A549 (cell line): ENCODE results near the gene AKAP11.

Source experiments
- CTCF ChIP-seq: fragments of >200 bp; sonication (Bioruptor Twin); formaldehyde crosslinking; IDR thresholded peaks from 3 replicates; pipeline ENCODE4 v1.5.1; 2016
- E2F6 ChIP-seq: IDR thresholded peaks from 2 replicates; pipeline ENCODE4 v1.6.1; 2012; ENCODE audit warnings: low read depth, borderline replicate concordance
- EP300 ChIP-seq, 2 experiments: fragments of >200 bp; sonication (Bioruptor Twin); formaldehyde crosslinking; IDR thresholded peaks; 2 replicates in 1 of 2; 3 replicates in 1 of 2; pipeline ENCODE4 v1.6.1; 2016 to 2017
- GATA3 ChIP-seq: IDR thresholded peaks from 2 replicates; pipeline ENCODE4 v1.6.1; 2012; ENCODE audit warnings: borderline replicate concordance
- JUN ChIP-seq, 2 experiments: fragments of >200 bp; sonication (Bioruptor Twin); formaldehyde crosslinking; IDR thresholded peaks; 2 replicates in 1 of 2; 3 replicates in 1 of 2; pipeline ENCODE4 v1.6.1; 2016 to 2017
- KDM5A ChIP-seq: fragments of 200-600 bp; sonication (generic); IDR thresholded peaks from 2 replicates; pipeline ENCODE4 v1.6.1; 2016; ENCODE audit warnings: antibody characterized with exemption, mild to moderate bottlenecking
- MAZ ChIP-seq: fragments of 150-350 bp; IDR thresholded peaks from 2 replicates; pipeline ENCODE4 v1.6.1; 2014; ENCODE audit warnings: antibody characterized with exemption, low read depth, low read length, borderline replicate concordance
- NR3C1 ChIP-seq: fragments of >200 bp; sonication (Bioruptor Twin); formaldehyde crosslinking; IDR thresholded peaks from 3 replicates; pipeline ENCODE4 v1.6.1; 2017
- POLR2A ChIP-seq: IDR thresholded peaks from 2 replicates; pipeline ENCODE4 v1.6.1; 2012; ENCODE audit warnings: mild to moderate bottlenecking, low read length
- REST ChIP-seq: fragments of 200-600 bp; sonication (generic); IDR thresholded peaks from 2 replicates; pipeline ENCODE4 v1.6.1; 2016; ENCODE audit warnings: antibody characterized with exemption, mild to moderate bottlenecking, moderate library complexity
- RNF2 ChIP-seq: fragments of 200-600 bp; sonication (generic); IDR thresholded peaks from 2 replicates; pipeline ENCODE4 v1.6.1; 2016; ENCODE audit warnings: low read depth, mild to moderate bottlenecking, antibody characterized with exemption, moderate library complexity, borderline replicate concordance
- USF2 ChIP-seq: fragments of 450-650 bp; IDR thresholded peaks from 2 replicates; pipeline ENCODE4 v1.6.1; 2014; ENCODE audit warnings: antibody characterized with exemption
- ZFP36 ChIP-seq: fragments of 450-650 bp; IDR thresholded peaks from 2 replicates; pipeline ENCODE4 v1.6.1; 2014; ENCODE audit warnings: borderline replicate concordance; ENCODE audit not compliant: partially characterized antibody

- TF ChIP-seq E2F6 (no peak), CTCF (no peak), USF2 (no peak), KDM5A (no peak), REST (no peak), POLR2A (no peak), GATA3 (no peak), RNF2 (no peak), EP300 (IDR thresholded peaks at IDR 0.05) (no peak), MAZ (no peak), NR3C1 (no peak), JUN (IDR thresholded peaks at IDR 0.05) (no peak), ZFP36 (no peak)
These were observed 92.1 kb downstream of the AKAP11 start for GRCh38 chr13:42363941-42364612.
